Measurements from ENCODE around the gene ZCCHC7. TPM values are rescaled to one million over a fixed set of nuclear protein-coding genes. Genes with fewer than 3 reads are reported as not detected.
"Not testable (repeated sequence)": the region's sequence is repeated elsewhere in the genome, so short reads cannot be mapped to it uniquely, and the experiment has no call there.

The ZCCHC7 gene
- total and polyA plus RNA-seq, 2 experiments from 2014 or later, result 15.3 to 19.4 TPM

DNA sequence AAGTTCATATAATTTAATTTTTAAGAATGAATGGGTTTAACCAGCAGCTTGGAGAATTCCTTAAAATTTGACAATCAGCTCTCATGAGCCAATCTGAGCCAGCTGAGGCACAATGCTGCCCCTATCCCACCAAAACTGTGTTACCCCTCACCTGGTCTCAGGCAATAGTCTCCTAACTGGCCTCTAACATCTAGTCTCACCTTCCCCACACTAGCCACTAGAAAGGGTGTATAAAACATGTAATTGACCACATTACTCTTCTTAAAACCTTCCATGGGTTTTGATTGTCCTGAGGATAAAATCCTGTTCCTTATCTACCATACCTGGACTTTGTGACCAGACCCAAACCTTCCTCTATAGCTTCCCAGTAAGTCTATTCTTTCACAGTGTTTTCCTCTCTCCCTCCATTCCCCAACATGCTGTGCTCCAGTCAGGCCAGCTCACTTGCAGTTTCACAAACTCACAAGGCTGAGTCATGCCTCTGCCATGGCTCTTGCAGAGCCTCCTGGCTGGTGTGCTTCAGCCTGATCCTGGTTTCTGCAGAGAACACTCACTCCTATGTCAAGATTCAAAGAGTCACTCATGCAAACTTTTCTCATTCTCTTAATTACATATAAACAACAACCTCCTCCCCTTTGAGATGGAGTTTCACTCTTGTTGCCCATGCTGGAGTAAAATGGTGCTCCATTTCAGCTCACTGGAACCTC lies 16.0 kb upstream of the ZCCHC7 start:
- H3K4me3 ChIP-seq, result no peak overlapping the region
- TF ChIP-seq EZH2 (IDR thresholded peaks at IDR 0.05; ENCODE audit: insufficient read depth, poor library complexity, severe bottlenecking), result no peak
- TF ChIP-seq EZH2phosphoT487 (IDR thresholded peaks at IDR 0.05; ENCODE audit: insufficient read depth, low read depth), result no peak
- no peaks in the 10 kb centered on the region for H4K20me1 ChIP-seq (ENCODE audit: insufficient read depth)
- no peaks in the 10 kb centered on the region for H3K27me3 ChIP-seq (replicated peaks; ENCODE audit: insufficient read depth)
- no peaks in the 10 kb centered on the region for H3K9me2 ChIP-seq (ENCODE audit: insufficient read depth)
- H3K79me2 ChIP-seq (ENCODE audit: insufficient read depth), result no peaks in the 10 kb centered on the region
- DNase-seq, result peak; percentile 95
- in situ Hi-C loops (cut with MboI), result no loop called here
- peak overlapping the region; percentile 86 for H2AFZ ChIP-seq
- peaks cover 9% of the 10 kb centered on the region; the same call in 1 of the 2 replicates for H3F3A ChIP-seq (ENCODE audit: insufficient read depth)
- H3K4me1 ChIP-seq (ENCODE audit: insufficient read depth), result peaks cover 16% of the 10 kb centered on the region
- H3K36me3 ChIP-seq (ENCODE audit: low read depth), result no peaks in the 10 kb centered on the region
- no peaks in the 10 kb centered on the region for H3K9me3 ChIP-seq (ENCODE audit: low read depth)
- H3K4me2 ChIP-seq (ENCODE audit: unreplicated experiment), result peak overlapping the region; percentile 34
- H3K27ac ChIP-seq, result peak overlapping the region; percentile 53
- peak overlapping the region; percentile 9; the same call in 1 of the 2 replicates for H3K9ac ChIP-seq

DNA sequence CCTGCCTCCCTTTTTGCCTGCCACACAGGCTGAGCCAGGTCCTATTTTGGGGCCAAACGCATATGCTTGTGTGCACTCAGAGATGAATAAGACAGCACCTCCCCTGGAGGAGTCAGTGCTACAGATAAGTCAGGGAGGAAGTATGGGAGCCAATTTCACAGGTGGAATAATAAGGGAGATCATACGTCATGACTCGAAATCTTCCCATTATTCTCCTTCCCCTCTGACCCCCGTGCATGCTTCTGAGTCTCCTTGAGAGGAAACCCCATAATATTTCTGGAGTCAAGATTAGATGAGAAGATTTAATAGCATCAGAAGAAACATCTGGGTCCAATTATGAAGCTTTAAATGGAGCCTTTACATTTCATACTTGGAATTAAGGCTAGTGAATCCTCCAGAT lies 15.1 kb upstream of the ZCCHC7 start:
- peak; percentile 36 for DNase-seq
- Histone ChIP-seq H3K9me3 (ENCODE audit: low read depth) (no peaks in the 10 kb centered on the region), H2AFZ (no peak overlapping the region), H3K27ac (peak overlapping the region; percentile 53; the same call in 1 of the 2 replicates), H3K9me2 (ENCODE audit: insufficient read depth) (no peaks in the 10 kb centered on the region), H3K9ac (no peak overlapping the region), H3K79me2 (ENCODE audit: insufficient read depth) (no peaks in the 10 kb centered on the region), H3K4me2 (ENCODE audit: unreplicated experiment) (peak overlapping the region; percentile 5), H3K27me3 (replicated peaks; ENCODE audit: insufficient read depth) (no peaks in the 10 kb centered on the region), H3K4me1 (ENCODE audit: insufficient read depth) (peaks cover 16% of the 10 kb centered on the region), H3K36me3 (ENCODE audit: low read depth) (no peaks in the 10 kb centered on the region), H3K4me3 (no peak overlapping the region), H3F3A (ENCODE audit: insufficient read depth) (peaks cover 9% of the 10 kb centered on the region; the same call in 1 of the 2 replicates), H4K20me1 (ENCODE audit: insufficient read depth) (no peaks in the 10 kb centered on the region)
- TF ChIP-seq EZH2 (IDR thresholded peaks at IDR 0.05; ENCODE audit: insufficient read depth, poor library complexity, severe bottlenecking) (no peak), EZH2phosphoT487 (IDR thresholded peaks at IDR 0.05; ENCODE audit: insufficient read depth, low read depth) (no peak)
- 6% methylated on average over 4 of the region's 4 CpGs for whole genome bisulfite sequencing, 2 experiments (ENCODE audit: low coverage in 1 of 2, low lambda C conversion rate in 2 of 2, missing lambda C conversion rate in 2 of 2)
- in situ Hi-C loops (cut with MboI), result no loop called here

DNA sequence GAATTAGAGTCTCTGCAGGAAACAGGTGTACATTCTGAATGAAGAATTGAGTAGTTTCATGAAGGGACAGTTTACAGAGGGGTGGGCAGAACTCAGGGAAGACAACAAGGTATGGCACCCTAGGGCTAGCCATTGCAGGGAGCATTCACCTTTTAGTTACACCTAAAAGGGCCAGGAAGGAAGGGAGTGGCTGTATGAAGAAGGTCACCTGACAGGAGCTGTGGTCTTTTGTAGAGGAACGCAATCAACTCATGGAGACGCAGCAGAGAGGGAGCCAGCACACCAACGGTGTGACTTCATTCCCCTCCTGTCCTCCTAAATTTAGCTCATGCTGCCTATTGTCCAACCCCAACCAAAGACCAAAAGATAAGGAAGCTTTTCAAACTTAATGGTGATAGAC lies 12.7 kb upstream of the ZCCHC7 start:
- H3K4me3 ChIP-seq, result no peak overlapping the region
- no peaks in the 10 kb centered on the region for H3K9me2 ChIP-seq (ENCODE audit: insufficient read depth)
- no peak overlapping the region for H3K9ac ChIP-seq
- H3K27ac ChIP-seq, result no peak overlapping the region
- DNase-seq, result no peak
- WGBS, 2 experiments (ENCODE audit: low coverage in 1 of 2, low lambda C conversion rate in 2 of 2, missing lambda C conversion rate in 2 of 2), result 75 to 80% methylated on average over 3 of the region's 3 CpGs
- peaks cover 9% of the 10 kb centered on the region; the same call in 1 of the 2 replicates for H3F3A ChIP-seq (ENCODE audit: insufficient read depth)
- H3K79me2 ChIP-seq (ENCODE audit: insufficient read depth), result no peaks in the 10 kb centered on the region
- H2AFZ ChIP-seq, result no peak overlapping the region
- TF ChIP-seq EZH2phosphoT487 (IDR thresholded peaks at IDR 0.05; ENCODE audit: insufficient read depth, low read depth), result no peak
- TF ChIP-seq EZH2 (IDR thresholded peaks at IDR 0.05; ENCODE audit: insufficient read depth, poor library complexity, severe bottlenecking), result no peak
- H3K36me3 ChIP-seq (ENCODE audit: low read depth), result no peaks in the 10 kb centered on the region
- no peak overlapping the region for H3K4me2 ChIP-seq (ENCODE audit: unreplicated experiment)
- no peaks in the 10 kb centered on the region for H3K9me3 ChIP-seq (ENCODE audit: low read depth)
- H3K27me3 ChIP-seq (replicated peaks; ENCODE audit: insufficient read depth), result no peaks in the 10 kb centered on the region
- H4K20me1 ChIP-seq (ENCODE audit: insufficient read depth), result no peaks in the 10 kb centered on the region
- in situ Hi-C loops (cut with MboI), result no loop called here
- peaks cover 16% of the 10 kb centered on the region for H3K4me1 ChIP-seq (ENCODE audit: insufficient read depth)

DNA sequence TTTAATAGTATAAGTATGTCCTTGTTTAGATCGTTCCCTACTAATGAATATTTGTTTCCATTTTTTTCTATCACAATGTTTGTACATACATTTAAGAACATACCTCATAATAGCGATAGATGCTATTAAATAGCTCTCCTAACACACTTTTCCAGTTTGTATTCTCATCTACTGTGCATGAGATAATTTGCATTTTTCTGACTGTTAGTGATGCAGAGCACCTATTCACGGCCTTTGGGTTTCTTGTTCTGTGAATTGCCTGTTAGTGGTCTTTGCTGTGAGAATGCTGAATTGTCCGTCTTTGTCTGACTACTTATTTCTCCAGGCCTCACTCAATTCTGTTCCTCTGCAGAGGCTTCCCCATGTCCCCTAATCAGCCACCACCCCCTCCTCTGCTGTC lies 5.9 kb upstream of the ZCCHC7 start:
- H3K27me3 ChIP-seq (replicated peaks; ENCODE audit: insufficient read depth); H3K36me3 ChIP-seq (ENCODE audit: low read depth); H2AFZ ChIP-seq; H3K79me2 ChIP-seq (ENCODE audit: insufficient read depth); DNase-seq; H4K20me1 ChIP-seq (ENCODE audit: insufficient read depth); H3K4me1 ChIP-seq (ENCODE audit: insufficient read depth); H3K9me2 ChIP-seq (ENCODE audit: insufficient read depth); in situ Hi-C loops (cut with MboI); H3K4me3 ChIP-seq; H3K9me3 ChIP-seq (ENCODE audit: low read depth); H3K9ac ChIP-seq; H3F3A ChIP-seq (ENCODE audit: insufficient read depth); H3K27ac ChIP-seq; H3K4me2 ChIP-seq (ENCODE audit: unreplicated experiment): not testable (repeated sequence)
- WGBS, 2 experiments (ENCODE audit: low coverage in 1 of 2, low lambda C conversion rate in 2 of 2, missing lambda C conversion rate in 2 of 2), result 69 to 89% methylated on average over 4 of the region's 4 CpGs

DNA sequence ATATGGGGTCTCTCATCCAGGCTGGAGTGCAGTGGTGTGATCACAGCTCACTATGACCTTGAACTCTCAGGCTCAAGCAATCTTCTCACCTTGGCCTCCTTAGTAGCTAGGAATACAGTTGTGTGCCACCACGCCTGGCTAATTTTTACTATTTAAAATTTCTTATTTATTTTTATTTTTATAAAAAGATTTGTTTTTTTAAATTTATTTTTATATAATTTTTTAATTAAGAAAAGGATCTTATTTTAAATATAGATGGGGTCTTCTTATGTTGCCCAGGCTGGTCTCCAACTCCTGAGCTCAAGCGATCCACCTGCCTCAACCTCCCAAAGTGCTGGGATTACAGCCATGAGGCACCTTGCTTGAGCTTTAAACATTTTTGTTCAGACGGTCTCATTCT lies 2.4 kb upstream of the ZCCHC7 start:
- Histone ChIP-seq H3K4me3 (no peak overlapping the region), H3K9me3 (ENCODE audit: low read depth) (no peaks in the 10 kb centered on the region), H3K36me3 (ENCODE audit: low read depth) (no peaks in the 10 kb centered on the region), H4K20me1 (ENCODE audit: insufficient read depth) (no peaks in the 10 kb centered on the region), H3F3A (ENCODE audit: insufficient read depth) (peaks cover 9% of the 10 kb centered on the region; the same call in 1 of the 2 replicates), H3K9ac (no peak overlapping the region), H3K79me2 (ENCODE audit: insufficient read depth) (peaks cover 24% of the 10 kb centered on the region), H3K4me1 (ENCODE audit: insufficient read depth) (peaks cover 12% of the 10 kb centered on the region), H3K4me2 (ENCODE audit: unreplicated experiment) (no peak overlapping the region), H3K27me3 (replicated peaks; ENCODE audit: insufficient read depth) (no peaks in the 10 kb centered on the region), H3K9me2 (ENCODE audit: insufficient read depth) (no peaks in the 10 kb centered on the region), H2AFZ (no peak overlapping the region), H3K27ac (no peak overlapping the region)
- DNase-seq, result no peak
- 94 to 98% methylated on average over 3 of the region's 3 CpGs for WGBS, 2 experiments (ENCODE audit: low coverage in 1 of 2, low lambda C conversion rate in 2 of 2, missing lambda C conversion rate in 2 of 2)
- TF ChIP-seq EZH2 (IDR thresholded peaks at IDR 0.05; ENCODE audit: insufficient read depth, poor library complexity, severe bottlenecking) (no peak), EZH2phosphoT487 (IDR thresholded peaks at IDR 0.05; ENCODE audit: insufficient read depth, low read depth) (no peak)
- in situ Hi-C loops (cut with MboI), result no loop called here

Data from GM23248 (cell line).